Activated naive CD4-positive, alpha-beta T cell treated with Interleukin-2 at 50 U/mL for 16 hours (primary cell): ENCODE data around the gene CARD11.
"Not testable (repeated sequence)": the region's sequence is repeated elsewhere in the genome, so short reads cannot be mapped to it uniquely, and the experiment has no call there.

ENCODE experiments used
- DNase-seq: peaks from one replicate; pipeline ENCODE4 v3.0.0-alpha.2; 2020

The CARD11 gene

GRCh38 chr7:2959103-2959680, 84.5 kb downstream of the CARD11 start:
- DNase-seq = no peak

GRCh38 chr7:2958416-2959102, 85.1 kb downstream of the CARD11 start:
- no peak for DNase-seq

GRCh38 chr7:2957369-2957727, 86.3 kb downstream of the CARD11 start:
- not testable (repeated sequence) for DNase-seq

- peak; percentile 50 for DNase-seq
Measured at GRCh38 chr7:2956526-2957368, 86.9 kb downstream of the CARD11 start.

- DNase-seq = no peak
Measured at GRCh38 chr7:2956076-2956475, 87.6 kb downstream of the CARD11 start.

GRCh38 chr7:2955269-2955668, 88.4 kb downstream of the CARD11 start:
- no peak for DNase-seq

- DNase-seq = peak; percentile 33
Measured at GRCh38 chr7:2954433-2954853, 89.2 kb downstream of the CARD11 start.

GRCh38 chr7:2953588-2954407, 89.9 kb downstream of the CARD11 start:
- no peak for DNase-seq

- DNase-seq = no peak
Measured at GRCh38 chr7:2953099-2953498, 90.6 kb downstream of the CARD11 start.

GRCh38 chr7:2952316-2952715, 91.4 kb downstream of the CARD11 start:
- no peak for DNase-seq

GRCh38 chr7:2950578-2950977, 93.1 kb downstream of the CARD11 start:
- no peak for DNase-seq

- DNase-seq = no peak
Measured at GRCh38 chr7:2948749-2949148, 94.9 kb downstream of the CARD11 start.

- DNase-seq = no peak
Measured at GRCh38 chr7:2947058-2947780, 96.4 kb downstream of the CARD11 start.

- DNase-seq = no peak
Measured at GRCh38 chr7:2945171-2945570, 98.5 kb downstream of the CARD11 start.

- DNase-seq = no peak
Measured at GRCh38 chr7:2944739-2945138, 98.9 kb downstream of the CARD11 start.

- no peak for DNase-seq
Measured at GRCh38 chr7:2943851-2944601, 99.6 kb downstream of the CARD11 start.

- no peak for DNase-seq
Measured at GRCh38 chr7:2941216-2941859, 102.3 kb downstream of the CARD11 start.

GRCh38 chr7:2940466-2940865, 103.2 kb downstream of the CARD11 start:
- DNase-seq = no peak

GRCh38 chr7:2939193-2939885, 104.3 kb downstream of the CARD11 start:
- DNase-seq = no peak

- no peak for DNase-seq
Measured at GRCh38 chr7:2938514-2939192, 105.0 kb downstream of the CARD11 start.
